HepG2 (cell line): Measurements from ENCODE around the gene PIM1. TPM values are rescaled to one million over a fixed set of nuclear protein-coding genes. Genes with fewer than 3 reads are reported as not detected.

ENCODE experiments used
- PHF5A ChIP-seq: IDR thresholded peaks from one replicate; pipeline ENCODE4 v1.6.1; 2018; ENCODE audit warnings: low read depth, missing genetic modification reagents; ENCODE audit not compliant: unreplicated experiment
- SIX4 ChIP-seq: sonication (generic); formaldehyde crosslinking; IDR thresholded peaks from 2 replicates; pipeline ENCODE4 v1.4.0; 2020; ENCODE audit warnings: missing genetic modification reagents
- ZFP37 ChIP-seq: sonication (generic); formaldehyde crosslinking; IDR thresholded peaks from 2 replicates; pipeline ENCODE4 v1.4.0; 2020; ENCODE audit warnings: missing genetic modification reagents, borderline replicate concordance
- ZKSCAN8 ChIP-seq: IDR thresholded peaks from 2 replicates; pipeline ENCODE4 v1.6.1; 2016; ENCODE audit warnings: borderline replicate concordance, missing genetic modification reagents, missing compliant biosample characterization
- ZMYM2 ChIP-seq: sonication (generic); formaldehyde crosslinking; IDR thresholded peaks from 2 replicates; pipeline ENCODE4 v1.8.0; 2022; ENCODE audit warnings: mild to moderate bottlenecking, missing genetic modification reagents
- ZNF30 ChIP-seq: sonication (generic); formaldehyde crosslinking; IDR thresholded peaks from 2 replicates; pipeline ENCODE4 v1.5.0; 2020; ENCODE audit warnings: mild to moderate bottlenecking, missing genetic modification reagents
- ZNF776 ChIP-seq: sonication (generic); formaldehyde crosslinking; IDR thresholded peaks from 2 replicates; pipeline ENCODE4 v1.4.0; 2020; ENCODE audit warnings: mild to moderate bottlenecking, missing genetic modification reagents
- polyA plus RNA-seq, 8 experiments: library from polyadenylated mRNA; depleted of rRNA in 3 of 8; stranded (reverse) in 7 of 8; unstranded in 1 of 8; fragments of >200 nt; fragmentation: Illumina TruSeq in 4 of 8; extraction: Trizol in 4 of 8; gene quantifications; 2 replicates each; pipeline versions ENCODE4 v1.2.1 to v1.2.3, GENCODE V29; 2011 to 2016; ENCODE audit warnings: low read depth in 4 of 8, missing spikeins in 1 of 8, mixed read lengths in 1 of 8; ENCODE audit not compliant: insufficient read depth in 1 of 8
- total RNA-seq, 5 experiments: library from RNA; depleted of rRNA; stranded (reverse); fragments of >200 nt; fragmentation: Illumina TruSeq; extraction: Trizol; gene quantifications; 2 replicates each; pipeline ENCODE4 v1.2.3, GENCODE V29; 2016; ENCODE audit warnings: low read depth in 1 of 5
- TF ChIP-seq, protein P1 (sequence below): sonication (generic); formaldehyde crosslinking; IDR thresholded peaks from 2 replicates; pipeline ENCODE4 v1.9.0; 2021; ENCODE audit warnings: missing genetic modification reagents, borderline replicate concordance
- TF ChIP-seq, protein P2 (sequence below): sonication (generic); formaldehyde crosslinking; IDR thresholded peaks from 2 replicates; pipeline ENCODE4 v1.8.1; 2023; ENCODE audit warnings: mild to moderate bottlenecking, missing genetic modification reagents, borderline replicate concordance
- TF ChIP-seq, protein P3 (sequence below): sonication (generic); formaldehyde crosslinking; IDR thresholded peaks from 2 replicates; pipeline ENCODE4 v1.5.0; 2020; ENCODE audit warnings: missing genetic modification reagents
- TF ChIP-seq, protein P4 (sequence below): sonication (generic); formaldehyde crosslinking; IDR thresholded peaks from 2 replicates; pipeline ENCODE4 v1.8.0; 2022; ENCODE audit warnings: mild to moderate bottlenecking, missing genetic modification reagents, moderate library complexity
- TF ChIP-seq, protein P5 (sequence below): sonication (generic); formaldehyde crosslinking; IDR thresholded peaks from 2 replicates; pipeline ENCODE4 v1.8.0; 2023; ENCODE audit warnings: mild to moderate bottlenecking, missing genetic modification reagents

PIM1 gene
- total and polyA plus RNA-seq, 2 of the 13 experiments (the other 11 are each of a cell fraction or from before 2014, with no cell fraction given) = 29.4 to 117 TPM

DNA sequence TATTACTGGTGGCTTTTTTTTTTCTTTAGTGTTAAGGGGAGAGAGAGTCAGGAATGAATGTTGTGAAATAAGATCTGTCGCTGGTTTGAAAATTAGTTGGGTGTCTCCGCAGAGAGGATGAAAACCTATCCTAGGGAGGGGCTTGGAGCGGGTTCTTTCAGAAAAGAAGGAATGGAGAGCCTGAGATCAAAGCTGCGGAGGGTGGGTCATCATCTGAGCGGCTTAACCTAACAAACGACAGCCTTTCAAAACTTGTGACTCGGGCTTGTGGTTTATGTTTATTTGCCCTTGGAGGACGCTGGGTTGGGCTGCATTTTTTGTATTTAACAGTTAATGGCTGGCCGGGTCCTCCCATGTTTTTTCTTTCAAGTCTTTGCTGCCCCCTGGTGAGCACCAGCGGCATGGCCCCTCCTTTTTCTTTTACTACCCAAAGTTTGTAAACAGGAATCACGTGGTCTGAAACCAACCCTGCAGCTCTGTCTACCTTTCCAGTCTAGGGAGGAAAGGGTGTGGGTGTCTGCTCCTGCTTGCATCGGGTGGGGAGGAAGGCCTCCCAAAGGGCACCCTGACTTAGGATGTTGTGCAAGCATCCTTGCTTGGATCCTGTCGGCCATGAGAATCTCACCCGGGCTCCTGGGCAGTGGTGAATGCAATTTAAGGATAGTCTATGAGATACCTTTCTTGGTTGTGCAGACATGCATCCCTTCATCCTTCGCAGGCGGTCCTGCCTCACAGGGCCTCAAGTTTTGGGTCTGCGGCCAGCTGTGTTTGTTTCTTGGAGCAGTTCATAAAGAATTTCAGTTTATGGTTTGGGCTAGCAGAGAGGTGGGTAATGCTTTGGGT, 2.2 kb downstream of the PIM1 start (continued):
- TF ChIP-seq, protein P1, sequence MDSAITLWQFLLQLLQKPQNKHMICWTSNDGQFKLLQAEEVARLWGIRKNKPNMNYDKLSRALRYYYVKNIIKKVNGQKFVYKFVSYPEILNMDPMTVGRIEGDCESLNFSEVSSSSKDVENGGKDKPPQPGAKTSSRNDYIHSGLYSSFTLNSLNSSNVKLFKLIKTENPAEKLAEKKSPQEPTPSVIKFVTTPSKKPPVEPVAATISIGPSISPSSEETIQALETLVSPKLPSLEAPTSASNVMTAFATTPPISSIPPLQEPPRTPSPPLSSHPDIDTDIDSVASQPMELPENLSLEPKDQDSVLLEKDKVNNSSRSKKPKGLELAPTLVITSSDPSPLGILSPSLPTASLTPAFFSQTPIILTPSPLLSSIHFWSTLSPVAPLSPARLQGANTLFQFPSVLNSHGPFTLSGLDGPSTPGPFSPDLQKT = no peak
- TF ChIP-seq ZNF30 (CRISPR knock-in tag) (no peak), ZNF776 (CRISPR knock-in tag) (no peak), ZMYM2 (CRISPR knock-in tag) (no peak), PHF5A (CRISPR knock-in tag) (peak; percentile 48), SIX4 (CRISPR knock-in tag) (peak; percentile 82), ZFP37 (CRISPR knock-in tag) (0 out of 2 replicates have a peak, but pooled peaks have one; percentile 28), ZKSCAN8 (CRISPR knock-in tag) (peak; percentile 50; the same call in 1 of the 2 replicates)
- TF ChIP-seq, protein P2, sequence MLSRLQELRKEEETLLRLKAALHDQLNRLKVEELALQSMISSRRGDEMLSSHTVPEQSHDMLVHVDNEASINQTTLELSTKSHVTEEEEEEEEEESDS (CRISPR knock-in tag) = peak; percentile 83; the same call in 1 of the 2 replicates
- TF ChIP-seq, protein P3, sequence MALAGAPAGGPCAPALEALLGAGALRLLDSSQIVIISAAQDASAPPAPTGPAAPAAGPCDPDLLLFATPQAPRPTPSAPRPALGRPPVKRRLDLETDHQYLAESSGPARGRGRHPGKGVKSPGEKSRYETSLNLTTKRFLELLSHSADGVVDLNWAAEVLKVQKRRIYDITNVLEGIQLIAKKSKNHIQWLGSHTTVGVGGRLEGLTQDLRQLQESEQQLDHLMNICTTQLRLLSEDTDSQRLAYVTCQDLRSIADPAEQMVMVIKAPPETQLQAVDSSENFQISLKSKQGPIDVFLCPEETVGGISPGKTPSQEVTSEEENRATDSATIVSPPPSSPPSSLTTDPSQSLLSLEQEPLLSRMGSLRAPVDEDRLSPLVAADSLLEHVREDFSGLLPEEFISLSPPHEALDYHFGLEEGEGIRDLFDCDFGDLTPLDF (CRISPR knock-in tag) = peak; percentile 65; the same call in 1 of the 2 replicates
- TF ChIP-seq, protein P4, sequence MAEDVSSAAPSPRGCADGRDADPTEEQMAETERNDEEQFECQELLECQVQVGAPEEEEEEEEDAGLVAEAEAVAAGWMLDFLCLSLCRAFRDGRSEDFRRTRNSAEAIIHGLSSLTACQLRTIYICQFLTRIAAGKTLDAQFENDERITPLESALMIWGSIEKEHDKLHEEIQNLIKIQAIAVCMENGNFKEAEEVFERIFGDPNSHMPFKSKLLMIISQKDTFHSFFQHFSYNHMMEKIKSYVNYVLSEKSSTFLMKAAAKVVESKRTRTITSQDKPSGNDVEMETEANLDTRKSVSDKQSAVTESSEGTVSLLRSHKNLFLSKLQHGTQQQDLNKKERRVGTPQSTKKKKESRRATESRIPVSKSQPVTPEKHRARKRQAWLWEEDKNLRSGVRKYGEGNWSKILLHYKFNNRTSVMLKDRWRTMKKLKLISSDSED (CRISPR knock-in tag) = no peak
- TF ChIP-seq, protein P5, sequence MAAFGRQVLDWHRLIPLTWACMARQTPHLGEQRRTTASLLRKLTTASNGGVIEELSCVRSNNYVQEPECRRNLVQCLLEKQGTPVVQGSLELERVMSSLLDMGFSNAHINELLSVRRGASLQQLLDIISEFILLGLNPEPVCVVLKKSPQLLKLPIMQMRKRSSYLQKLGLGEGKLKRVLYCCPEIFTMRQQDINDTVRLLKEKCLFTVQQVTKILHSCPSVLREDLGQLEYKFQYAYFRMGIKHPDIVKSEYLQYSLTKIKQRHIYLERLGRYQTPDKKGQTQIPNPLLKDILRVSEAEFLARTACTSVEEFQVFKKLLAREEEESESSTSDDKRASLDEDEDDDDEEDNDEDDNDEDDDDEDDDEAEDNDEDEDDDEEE = no peak
- TF ChIP-seq, all 625 proteins: peak for 275
